Mesenchymal stem cell (in vitro differentiated cells and primary cell): Measurements from ENCODE around the gene PDXDC1.
"Not testable (repeated sequence)": the region's sequence is repeated elsewhere in the genome, so short reads cannot be mapped to it uniquely, and the experiment has no call there.

Source experiments
- DNase-seq: peaks from one replicate; pipeline ENCODE4 v3.0.0-alpha.2; 2013
- H2AFZ ChIP-seq: one replicate; pipeline ENCODE4 v1.6.1; 2013; ENCODE audit warnings: low read depth, mild to moderate bottlenecking, control low read depth, inconsistent platforms, low read length, moderate library complexity
- H2AK5ac ChIP-seq: 2 replicates; pipeline ENCODE4 v1.6.1; 2013; ENCODE audit warnings: low read length, moderate library complexity, mild to moderate bottlenecking, inconsistent platforms; ENCODE audit not compliant: severe bottlenecking
- H2BK120ac ChIP-seq: one replicate; pipeline ENCODE4 v1.6.1; 2013; ENCODE audit warnings: low read depth, mild to moderate bottlenecking, inconsistent platforms, low read length, moderate library complexity
- H2BK12ac ChIP-seq, 2 experiments: one replicate each; pipeline ENCODE4 v1.6.1; 2013; ENCODE audit warnings: inconsistent platforms in 2 of 2, low read length in 2 of 2, mild to moderate bottlenecking in 2 of 2, moderate library complexity in 2 of 2, control low read depth in 1 of 2
- H2BK15ac ChIP-seq: one replicate; pipeline ENCODE4 v1.6.1; 2013; ENCODE audit warnings: mild to moderate bottlenecking, low read depth, inconsistent platforms; ENCODE audit not compliant: poor library complexity, severe bottlenecking
- H2BK5ac ChIP-seq: 2 replicates; pipeline ENCODE4 v1.6.1; 2013; ENCODE audit warnings: low read depth, mild to moderate bottlenecking, low read length, control low read depth, inconsistent platforms; ENCODE audit not compliant: poor library complexity, severe bottlenecking
- H3K14ac ChIP-seq, 2 experiments: one replicate each; pipeline ENCODE4 v1.6.1; 2013; ENCODE audit warnings: inconsistent platforms in 2 of 2, low read length in 2 of 2, control low read depth in 1 of 2, mild to moderate bottlenecking in 1 of 2, moderate library complexity in 1 of 2
- H3K18ac ChIP-seq, 2 experiments: one replicate each; pipeline ENCODE4 v1.6.1; 2013; ENCODE audit warnings: inconsistent platforms in 2 of 2, low read length in 2 of 2, control low read depth in 1 of 2, low read depth in 1 of 2, mild to moderate bottlenecking in 1 of 2
- H3K23ac ChIP-seq, 2 experiments: one replicate each; pipeline ENCODE4 v1.6.1; 2013; ENCODE audit warnings: inconsistent platforms in 2 of 2, low read length in 2 of 2, mild to moderate bottlenecking in 2 of 2, moderate library complexity in 2 of 2, control low read depth in 1 of 2
- H3K27ac ChIP-seq: 2 replicates; pipeline ENCODE4 v1.5.1; 2013; ENCODE audit warnings: mild to moderate bottlenecking, moderate library complexity, low read length, control low read depth, inconsistent platforms; ENCODE audit not compliant: poor library complexity, severe bottlenecking
- H3K27me3 ChIP-seq, 2 experiments: 2 replicates each; pipeline versions ENCODE4 v1.6.1 to v1.7.0; 2013; ENCODE audit warnings: low read length in 2 of 2, mild to moderate bottlenecking in 2 of 2, moderate library complexity in 2 of 2, control low read depth in 1 of 2, inconsistent platforms in 1 of 2; ENCODE audit not compliant: control insufficient read depth in 1 of 2, insufficient read depth in 1 of 2
- H3K36me3 ChIP-seq, 2 experiments: 2 replicates each; pipeline versions ENCODE4 v1.6.1 to v1.7.0; 2013; ENCODE audit warnings: low read length in 2 of 2, control low read depth in 1 of 2, inconsistent platforms in 1 of 2, low read depth in 1 of 2, mild to moderate bottlenecking in 1 of 2; ENCODE audit not compliant: insufficient read depth in 2 of 2, control insufficient read depth in 1 of 2
- H3K4ac ChIP-seq, 2 experiments: one replicate each; pipeline ENCODE4 v1.6.1; 2013; ENCODE audit warnings: inconsistent platforms in 2 of 2, low read length in 2 of 2, mild to moderate bottlenecking in 2 of 2, moderate library complexity in 2 of 2, control low read depth in 1 of 2, low read depth in 1 of 2
- H3K4me1 ChIP-seq: 2 replicates; pipeline ENCODE4 v1.6.1; 2013; ENCODE audit warnings: low read depth, low read length, control low read depth; ENCODE audit not compliant: control insufficient read depth, insufficient read depth
- H3K4me2 ChIP-seq: 2 replicates; pipeline ENCODE4 v1.6.1; 2013; ENCODE audit warnings: low read length, mild to moderate bottlenecking, inconsistent platforms; ENCODE audit not compliant: poor library complexity, severe bottlenecking
- H3K4me3 ChIP-seq, 2 experiments: 2 replicates each; pipeline versions ENCODE4 v1.5.1 to v1.7.0; 2013; ENCODE audit warnings: low read length in 2 of 2, mild to moderate bottlenecking in 2 of 2, control low read depth in 1 of 2, low read depth in 1 of 2; ENCODE audit not compliant: insufficient read depth in 1 of 2
- H3K79me1 ChIP-seq: replicated peaks from 2 replicates; pipeline ENCODE4 v1.6.1; 2013; ENCODE audit warnings: mild to moderate bottlenecking, control low read depth, low read length, inconsistent platforms; ENCODE audit not compliant: poor library complexity, severe bottlenecking
- H3K9ac ChIP-seq: 2 replicates; pipeline ENCODE4 v1.7.0; 2013; ENCODE audit warnings: mild to moderate bottlenecking, low read length, moderate library complexity
- H3K9me3 ChIP-seq: 2 replicates; pipeline ENCODE4 v1.7.0; 2013; ENCODE audit warnings: mild to moderate bottlenecking, low read length; ENCODE audit not compliant: control insufficient read depth
- H4K8ac ChIP-seq: one replicate; pipeline ENCODE4 v1.6.1; 2013; ENCODE audit warnings: inconsistent platforms, mild to moderate bottlenecking, low read length, moderate library complexity
- H4K91ac ChIP-seq: one replicate; pipeline ENCODE4 v1.6.1; 2013; ENCODE audit warnings: mild to moderate bottlenecking, low read length, inconsistent platforms
- WGBS: methylation state at CpG from one replicate; pipeline ENCODE4 v1.1.7; 2013; ENCODE audit warnings: mixed read lengths; 5-methylcytosine and 5-hydroxymethylcytosine counted together

PDXDC1 gene

DNA sequence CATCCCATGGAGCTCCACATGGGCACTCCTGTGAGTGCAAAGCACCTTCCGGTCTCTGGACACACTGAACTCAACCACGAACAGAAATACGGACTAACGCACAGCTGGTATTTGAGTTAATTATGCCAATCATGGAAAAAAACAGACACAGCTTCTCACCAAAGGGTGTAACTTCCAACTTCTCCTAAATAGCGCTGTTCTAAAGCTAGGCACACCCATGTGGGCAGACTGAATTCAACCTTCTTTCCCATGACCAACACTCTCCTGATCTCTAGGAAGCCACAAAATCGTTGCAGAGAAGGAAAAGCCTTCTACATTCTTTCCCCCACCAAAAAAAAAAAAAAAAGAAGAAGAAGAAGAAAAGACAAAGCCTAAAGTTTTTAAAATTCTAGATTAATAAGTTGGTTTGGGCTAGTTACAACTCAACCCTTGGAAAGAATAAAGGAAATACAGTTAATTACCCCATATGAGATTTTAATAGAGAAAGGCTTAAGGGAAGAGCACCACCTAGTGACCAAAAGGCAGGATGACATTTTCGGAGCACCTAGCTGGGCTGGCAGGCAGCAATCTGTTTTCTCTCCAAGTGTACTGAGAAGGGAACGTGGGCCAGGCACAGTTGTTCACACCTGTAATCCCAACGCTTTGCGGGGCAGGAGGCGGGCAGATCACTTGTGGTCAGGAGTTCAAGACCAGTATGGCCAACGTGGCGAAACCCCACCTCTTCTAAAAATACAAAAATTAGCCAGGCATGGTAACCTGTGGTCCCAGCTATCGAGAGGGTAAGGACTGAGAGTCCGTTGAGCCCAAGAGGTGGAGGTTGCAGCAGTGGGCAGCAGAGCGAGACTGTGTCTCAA, 97.3 kb downstream of the PDXDC1 start:
- 88% methylated on average over 9 of the region's 16 CpGs for WGBS
- not testable (repeated sequence) for H3K23ac ChIP-seq, H3K27ac ChIP-seq, H3K79me1 ChIP-seq, H2BK5ac ChIP-seq, H2AFZ ChIP-seq, H2BK15ac ChIP-seq, H3K9ac ChIP-seq, DNase-seq, H3K4me1 ChIP-seq, H3K14ac ChIP-seq, H3K27me3 ChIP-seq, H3K18ac ChIP-seq, H3K4ac ChIP-seq, H2AK5ac ChIP-seq, H4K8ac ChIP-seq, H3K9me3 ChIP-seq, H2BK12ac ChIP-seq, H3K4me2 ChIP-seq, H2BK120ac ChIP-seq, H3K4me3 ChIP-seq, H4K91ac ChIP-seq
- H3K36me3 ChIP-seq: peaks cover 24 to 64% of the 10 kb centered on the region in 2 experiments

DNA sequence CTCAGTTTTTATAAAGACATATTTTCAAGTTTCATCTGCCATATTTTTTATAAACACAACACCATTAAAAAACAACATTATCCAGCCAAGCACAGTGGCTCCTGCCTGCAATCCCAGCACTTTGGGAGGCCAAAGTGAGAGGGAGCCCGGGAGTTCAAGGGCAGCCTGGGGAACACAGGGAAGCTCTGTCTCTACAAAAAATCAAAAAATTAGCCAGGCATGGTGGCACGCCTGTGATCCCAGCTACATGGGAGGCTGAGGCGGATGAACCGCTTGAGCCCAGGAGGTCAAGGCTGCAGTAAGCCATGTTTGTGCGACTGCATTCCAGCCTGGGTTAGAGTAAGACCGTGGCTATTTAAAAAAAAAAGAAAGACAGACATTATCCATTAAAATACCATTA, 98.3 kb downstream of the PDXDC1 start:
- H2AK5ac ChIP-seq: no peak overlapping the region
- H2BK120ac ChIP-seq: no peak overlapping the region
- H4K8ac ChIP-seq: no peak overlapping the region
- no peaks in the 10 kb centered on the region for H3K27me3 ChIP-seq
- H2AFZ ChIP-seq: no peak overlapping the region
- no peak overlapping the region for H3K18ac ChIP-seq
- peaks cover 8% of the 10 kb centered on the region for H3K79me1 ChIP-seq
- no peak for DNase-seq
- H2BK5ac ChIP-seq: no peak overlapping the region
- no peak overlapping the region for H3K9ac ChIP-seq
- no peak overlapping the region for H3K23ac ChIP-seq
- H3K27ac ChIP-seq: no peak overlapping the region
- WGBS: 93% methylated on average over 6 of the region's 6 CpGs
- H4K91ac ChIP-seq: no peak overlapping the region
- H3K4me3 ChIP-seq: no peak overlapping the region
- peaks cover 24 to 61% of the 10 kb centered on the region in 2 experiments for H3K36me3 ChIP-seq
- no peak overlapping the region for H3K4ac ChIP-seq
- no peak overlapping the region for H3K14ac ChIP-seq
- no peaks in the 10 kb centered on the region for H3K9me3 ChIP-seq
- H2BK12ac ChIP-seq: no peak overlapping the region
- no peak overlapping the region for H2BK15ac ChIP-seq
- no peak overlapping the region for H3K4me2 ChIP-seq
- H3K4me1 ChIP-seq: no peaks in the 10 kb centered on the region

DNA sequence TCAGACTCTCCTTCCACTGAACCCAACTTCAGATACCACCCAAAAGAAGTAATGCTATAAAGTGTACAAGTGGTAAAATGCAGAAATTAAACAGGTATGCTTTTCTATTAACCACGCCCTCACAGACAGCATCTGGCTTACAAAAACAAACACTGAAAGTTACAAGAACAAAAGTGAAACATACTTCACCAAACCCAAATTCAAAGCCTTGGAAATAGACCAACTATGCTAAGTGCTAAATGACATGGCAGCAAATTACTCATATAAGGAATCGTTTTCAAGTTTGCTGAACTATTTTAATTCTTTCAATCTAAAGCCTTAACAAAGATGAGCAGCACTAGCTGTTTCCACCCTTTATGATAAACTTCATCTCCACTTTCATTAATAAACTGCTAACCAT, 101.3 kb downstream of the PDXDC1 start:
- H3K4ac ChIP-seq, H2BK120ac ChIP-seq, H2BK5ac ChIP-seq, H3K4me2 ChIP-seq, H3K4me1 ChIP-seq, H3K27me3 ChIP-seq, H2BK15ac ChIP-seq, H3K18ac ChIP-seq, H3K23ac ChIP-seq, H2AFZ ChIP-seq, DNase-seq, H4K91ac ChIP-seq, H3K14ac ChIP-seq, H3K27ac ChIP-seq, H3K79me1 ChIP-seq, H2BK12ac ChIP-seq, H3K9me3 ChIP-seq, H3K9ac ChIP-seq, H4K8ac ChIP-seq, H2AK5ac ChIP-seq, H3K4me3 ChIP-seq: not testable (repeated sequence)
- peaks cover 21 to 60% of the 10 kb centered on the region in 2 experiments for H3K36me3 ChIP-seq
- WGBS: 100% methylated on average over 1 of the region's 2 CpGs

DNA sequence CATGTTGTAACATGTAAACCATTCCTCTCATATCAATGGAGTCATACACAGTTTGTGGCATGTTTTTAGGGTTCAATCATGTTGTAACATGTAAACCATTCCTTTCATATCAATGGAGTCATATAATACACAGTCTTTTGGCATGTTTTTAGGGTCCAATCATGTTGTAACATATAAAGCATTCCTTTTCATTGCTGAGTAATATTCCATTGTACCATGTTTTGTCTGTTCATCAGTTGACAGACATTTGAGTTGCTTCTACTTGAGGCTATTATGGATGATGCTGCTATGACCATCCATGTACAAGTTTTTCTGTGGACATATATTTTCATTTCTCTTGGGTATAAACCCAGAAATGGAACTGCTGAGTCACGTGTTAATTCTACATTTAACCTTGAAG, 106.1 kb downstream of the PDXDC1 start:
- H3K4me3 ChIP-seq, H3K9ac ChIP-seq, H3K79me1 ChIP-seq, H3K27ac ChIP-seq, H3K9me3 ChIP-seq, H3K4me1 ChIP-seq, DNase-seq, H3K4ac ChIP-seq, H4K8ac ChIP-seq, H2BK120ac ChIP-seq, H2BK5ac ChIP-seq, H3K14ac ChIP-seq, H3K27me3 ChIP-seq, H2BK12ac ChIP-seq, H3K4me2 ChIP-seq, H3K18ac ChIP-seq, H3K23ac ChIP-seq, H2AK5ac ChIP-seq, H2AFZ ChIP-seq, H4K91ac ChIP-seq, H2BK15ac ChIP-seq: not testable (repeated sequence)
- WGBS: 50% methylated on average over 1 of the region's 1 CpG
- H3K36me3 ChIP-seq: peaks cover 13 to 59% of the 10 kb centered on the region in 2 experiments
